OCI-LY3 (cell line): ENCODE data around the gene DZIP1L.
"Not testable (repeated sequence)": the region's sequence is repeated elsewhere in the genome, so short reads cannot be mapped to it uniquely, and the experiment has no call there.

Experiments used
- H2AFZ ChIP-seq: fragments of 200-600, 300-600 bp; shearing (Covaris generic); 2 replicates; pipeline ENCODE4 v1.6.0; 2014; ENCODE audit warnings: antibody characterized with exemption, low read depth, low read length
- H3K27ac ChIP-seq: fragments of 200-600, 300-600 bp; sonication (generic); 2 replicates; pipeline ENCODE4 v1.5.1; 2014; ENCODE audit warnings: mild to moderate bottlenecking, low read length, moderate library complexity, mixed read lengths
- H3K27me3 ChIP-seq: fragments of 200-600, 300-600 bp; sonication (generic); 2 replicates; pipeline ENCODE4 v1.6.1; 2014; ENCODE audit warnings: low read depth, low read length, mixed read lengths
- H3K36me3 ChIP-seq: fragments of 200-600, 300-600 bp; sonication (generic); replicated peaks from 2 replicates; pipeline ENCODE3; 2014; ENCODE audit warnings: low read depth, low read length, mixed read lengths
- H3K4me1 ChIP-seq: fragments of 300-600, 200-600 bp; sonication (generic); 2 replicates; pipeline ENCODE4 v1.6.1; 2014; ENCODE audit warnings: low read length, mixed read lengths
- H3K4me2 ChIP-seq: fragments of 200-600, 300-600 bp; sonication (generic); 2 replicates; pipeline ENCODE4 v1.6.1; 2014; ENCODE audit warnings: low read length, mixed read lengths
- H3K4me3 ChIP-seq: fragments of 300-600, 200-600 bp; sonication (generic); 2 replicates; pipeline ENCODE4 v1.5.1; 2014; ENCODE audit warnings: antibody characterized with exemption, mild to moderate bottlenecking, low read length, moderate library complexity
- H3K79me2 ChIP-seq: fragments of 300-600, 200-600 bp; shearing (Covaris generic); 2 replicates; pipeline ENCODE4 v1.6.1; 2014; ENCODE audit warnings: mild to moderate bottlenecking, low read length, mixed read lengths
- H3K9ac ChIP-seq: fragments of 300-600, 200-600 bp; shearing (Covaris generic); 2 replicates; pipeline ENCODE4 v1.6.0; 2014; ENCODE audit warnings: mild to moderate bottlenecking, low read length, moderate library complexity
- H3K9me3 ChIP-seq: fragments of 200-600, 300-600 bp; shearing (Covaris generic); 2 replicates; pipeline ENCODE4 v1.6.1; 2014; ENCODE audit warnings: low read length, mixed read lengths; ENCODE audit not compliant: insufficient read depth
- H4K20me1 ChIP-seq: fragments of 200-600, 300-600 bp; sonication (generic); 2 replicates; pipeline ENCODE4 v1.6.1; 2016; ENCODE audit warnings: low read length, mixed read lengths; ENCODE audit not compliant: insufficient read depth
- CTCF ChIP-seq: fragments of 200-600, 300-600 bp; sonication (generic); IDR thresholded peaks from 2 replicates; pipeline ENCODE4 v1.5.1; 2014; ENCODE audit warnings: antibody characterized with exemption, low read length, low read depth
- EZH2phosphoT487 ChIP-seq: fragments of 200-600 bp; shearing (Covaris generic); IDR thresholded peaks from 2 replicates; pipeline ENCODE4 v1.6.1; 2018; ENCODE audit warnings: antibody characterized with exemption, mixed run types, low read depth

The DZIP1L gene

GRCh38 chr3:138097192-138098172, 17.9 kb downstream of the DZIP1L start:
- H2AFZ ChIP-seq, result no peak overlapping the region
- TF ChIP-seq EZH2phosphoT487 (no peak), CTCF (peak; percentile 31; the same call in 1 of the 2 replicates)
- H3K27me3 ChIP-seq, result peaks cover 26% of the 10 kb centered on the region; the same call in 1 of the 2 replicates
- H4K20me1 ChIP-seq, result no peaks in the 10 kb centered on the region
- H3K9me3 ChIP-seq, result no peaks in the 10 kb centered on the region
- H3K4me2 ChIP-seq, result no peak overlapping the region
- no peak overlapping the region for H3K9ac ChIP-seq
- H3K36me3 ChIP-seq, result no peaks in the 10 kb centered on the region
- no peak overlapping the region for H3K4me3 ChIP-seq
- H3K79me2 ChIP-seq, result no peaks in the 10 kb centered on the region
- H3K4me1 ChIP-seq, result no peaks in the 10 kb centered on the region
- H3K27ac ChIP-seq, result no peak overlapping the region

GRCh38 chr3:138093721-138094120, 21.7 kb downstream of the DZIP1L start:
- H3K36me3 ChIP-seq, result no peaks in the 10 kb centered on the region
- H3K4me1 ChIP-seq, result no peaks in the 10 kb centered on the region
- H3K79me2 ChIP-seq, result no peaks in the 10 kb centered on the region
- TF ChIP-seq CTCF (no peak), EZH2phosphoT487 (no peak)
- no peak overlapping the region for H3K9ac ChIP-seq
- H4K20me1 ChIP-seq, result no peaks in the 10 kb centered on the region
- H3K4me2 ChIP-seq, result no peak overlapping the region
- H3K27ac ChIP-seq, result no peak overlapping the region
- no peak overlapping the region for H2AFZ ChIP-seq
- no peaks in the 10 kb centered on the region for H3K9me3 ChIP-seq
- H3K4me3 ChIP-seq, result no peak overlapping the region
- peaks cover 35% of the 10 kb centered on the region for H3K27me3 ChIP-seq

GRCh38 chr3:138092023-138092422, 23.4 kb downstream of the DZIP1L start:
- no peaks in the 10 kb centered on the region for H3K79me2 ChIP-seq
- no peaks in the 10 kb centered on the region for H3K4me1 ChIP-seq
- H3K4me2 ChIP-seq, result no peak overlapping the region
- H3K9ac ChIP-seq, result no peak overlapping the region
- peaks cover 43% of the 10 kb centered on the region for H3K27me3 ChIP-seq
- TF ChIP-seq CTCF (no peak), EZH2phosphoT487 (no peak)
- H3K27ac ChIP-seq, result no peak overlapping the region
- H3K9me3 ChIP-seq, result no peaks in the 10 kb centered on the region
- H2AFZ ChIP-seq, result no peak overlapping the region
- H3K4me3 ChIP-seq, result no peak overlapping the region
- no peaks in the 10 kb centered on the region for H4K20me1 ChIP-seq
- no peaks in the 10 kb centered on the region for H3K36me3 ChIP-seq

GRCh38 chr3:138089091-138089490, 26.3 kb downstream of the DZIP1L start:
- H3K4me3 ChIP-seq, result no peak overlapping the region
- no peak overlapping the region for H3K4me2 ChIP-seq
- H3K4me1 ChIP-seq, result no peaks in the 10 kb centered on the region
- H3K36me3 ChIP-seq, result no peaks in the 10 kb centered on the region
- no peak overlapping the region for H2AFZ ChIP-seq
- H3K9ac ChIP-seq, result no peak overlapping the region
- no peaks in the 10 kb centered on the region for H3K79me2 ChIP-seq
- TF ChIP-seq CTCF (no peak), EZH2phosphoT487 (no peak)
- H4K20me1 ChIP-seq, result no peaks in the 10 kb centered on the region
- no peak overlapping the region for H3K27ac ChIP-seq
- H3K27me3 ChIP-seq, result peaks cover 31% of the 10 kb centered on the region
- H3K9me3 ChIP-seq, result no peaks in the 10 kb centered on the region

GRCh38 chr3:138085745-138086144, 29.7 kb downstream of the DZIP1L start:
- H3K27ac ChIP-seq, H3K79me2 ChIP-seq, H4K20me1 ChIP-seq, H3K4me2 ChIP-seq, H3K4me3 ChIP-seq, H3K36me3 ChIP-seq, H2AFZ ChIP-seq, H3K9me3 ChIP-seq, H3K9ac ChIP-seq: not testable (repeated sequence)
- peaks cover 33% of the 10 kb centered on the region for H3K27me3 ChIP-seq
- H3K4me1 ChIP-seq, result peaks cover 14% of the 10 kb centered on the region
